NCI-H526 (cell line): ENCODE measurements around the gene KIF23.
A peak's percentile ranks its signal among the peaks of the same experiment; 100 is the strongest.

Source experiments
- DNase-seq, 2 experiments: peaks; one replicate each; lab custom pipeline; 2025; lab: John Stamatoyannopoulos, UW

KIF23 gene

DNA sequence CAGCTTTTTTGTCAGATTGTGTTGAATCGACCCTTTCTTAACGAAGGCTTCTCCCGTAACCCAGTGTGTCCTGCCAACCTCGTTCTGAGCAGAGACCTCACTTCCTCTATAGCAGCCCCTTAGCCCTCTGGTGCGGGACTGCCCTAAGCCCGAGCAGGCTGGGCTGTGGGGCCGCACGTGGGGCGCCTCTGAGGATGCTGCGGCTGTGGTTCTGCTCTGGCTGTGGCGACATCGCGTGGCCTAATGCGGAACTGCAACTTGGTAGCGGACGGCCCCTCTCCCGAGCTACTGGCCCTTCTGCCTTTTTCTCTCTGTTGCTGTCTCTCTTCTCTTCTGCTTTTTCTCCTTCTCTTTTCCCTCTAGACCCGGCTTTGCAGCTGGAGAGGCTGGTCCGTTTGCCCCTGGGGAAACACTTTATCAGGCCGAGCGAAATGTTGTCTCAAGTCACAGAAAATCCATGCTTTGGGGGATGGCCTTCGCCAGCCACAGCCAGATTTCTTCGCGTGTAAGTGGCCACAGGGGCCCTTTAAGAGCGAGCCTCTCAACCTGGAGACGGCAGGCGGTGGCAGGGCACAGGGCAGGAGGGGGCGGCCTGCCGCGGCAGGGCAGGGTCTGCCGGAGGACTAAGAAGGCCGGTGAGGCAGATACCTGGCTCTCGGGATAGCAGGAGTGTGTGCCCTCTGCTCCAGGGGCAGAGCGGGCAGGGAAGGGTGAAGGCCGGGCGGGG, 19.4 kb upstream of the KIF23 start:
- peak in 1 of 2 experiments; percentile 85 for DNase-seq

DNA sequence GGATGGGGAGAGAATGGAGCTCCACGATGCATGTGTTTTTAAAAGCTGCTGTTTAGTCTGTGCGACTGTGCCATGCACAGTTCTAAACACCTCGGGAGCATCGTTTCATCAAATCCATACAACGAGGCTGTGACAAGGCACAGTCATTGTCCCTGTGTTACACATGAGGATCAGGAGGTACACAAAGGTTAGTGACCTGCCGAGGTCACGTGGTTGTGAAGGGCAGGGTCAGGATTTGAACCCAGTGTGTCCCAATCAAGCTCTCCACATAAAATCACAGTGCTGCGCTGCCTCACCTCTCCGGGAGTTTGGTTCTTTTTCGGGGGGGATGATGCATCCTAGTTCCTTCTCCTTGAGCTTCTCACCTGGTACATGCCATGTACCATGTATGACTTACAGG, 18.7 kb upstream of the KIF23 start:
- DNase-seq: no peak

DNA sequence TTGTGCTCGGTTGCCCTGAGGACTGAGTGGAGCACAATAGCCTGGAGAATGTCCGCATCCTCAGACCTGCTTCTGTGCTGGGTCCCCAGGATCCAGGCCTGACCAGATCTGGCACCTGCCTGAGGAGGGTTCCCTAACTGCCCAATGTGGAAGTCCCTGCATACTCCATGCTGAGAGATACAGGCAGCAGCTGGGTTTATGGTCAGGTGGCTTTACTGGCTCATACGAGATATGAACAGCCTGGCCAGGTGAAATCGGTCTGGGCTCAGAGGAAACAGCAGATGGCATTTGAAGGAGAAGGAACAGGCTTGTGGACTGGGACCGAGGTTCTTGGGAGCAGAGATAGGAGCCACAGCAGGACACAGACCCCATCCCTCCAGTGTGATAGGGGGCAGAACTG, 18.2 kb upstream of the KIF23 start:
- DNase-seq: no peak

DNA sequence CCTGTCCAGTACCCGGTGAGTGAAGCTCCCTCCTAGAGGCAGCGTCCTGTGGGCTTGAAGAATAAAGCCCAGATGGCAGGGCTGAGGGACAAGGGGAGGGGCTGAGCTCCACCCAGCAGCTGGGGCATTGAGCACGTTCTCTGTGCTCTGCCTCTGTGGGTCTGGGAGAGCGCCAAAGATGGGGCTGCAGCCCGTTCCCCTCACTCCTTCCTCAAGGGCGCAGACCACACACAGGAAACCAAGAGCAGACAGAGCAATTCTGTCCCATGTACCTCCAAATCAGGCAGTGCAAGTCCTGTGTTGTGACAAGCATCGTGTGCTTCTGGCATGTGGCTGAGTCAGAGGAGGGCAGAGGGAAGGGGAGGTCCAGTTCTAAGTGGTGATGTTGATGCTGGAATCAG, 15.7 kb upstream of the KIF23 start:
- DNase-seq: no peak

DNA sequence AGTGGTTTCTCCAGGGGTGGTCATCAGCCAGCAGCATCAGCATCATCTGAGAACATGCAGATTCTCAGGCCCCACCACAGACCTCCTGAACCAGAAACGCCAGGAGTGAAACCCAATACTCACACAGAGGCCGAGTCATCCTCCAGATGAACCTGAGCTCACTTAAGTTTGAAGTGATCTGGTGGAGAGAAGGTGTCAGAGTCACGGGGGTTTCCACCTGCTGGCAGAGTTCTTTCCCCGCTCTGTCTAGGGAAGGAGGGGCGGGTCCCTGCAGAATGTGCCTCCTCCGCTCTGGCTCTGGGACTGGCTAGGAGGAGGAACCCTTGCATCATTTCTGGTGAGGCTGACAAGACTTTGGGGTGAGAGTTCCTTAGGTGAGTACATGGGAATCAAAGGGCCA, 13.3 kb upstream of the KIF23 start:
- no peak for DNase-seq

DNA sequence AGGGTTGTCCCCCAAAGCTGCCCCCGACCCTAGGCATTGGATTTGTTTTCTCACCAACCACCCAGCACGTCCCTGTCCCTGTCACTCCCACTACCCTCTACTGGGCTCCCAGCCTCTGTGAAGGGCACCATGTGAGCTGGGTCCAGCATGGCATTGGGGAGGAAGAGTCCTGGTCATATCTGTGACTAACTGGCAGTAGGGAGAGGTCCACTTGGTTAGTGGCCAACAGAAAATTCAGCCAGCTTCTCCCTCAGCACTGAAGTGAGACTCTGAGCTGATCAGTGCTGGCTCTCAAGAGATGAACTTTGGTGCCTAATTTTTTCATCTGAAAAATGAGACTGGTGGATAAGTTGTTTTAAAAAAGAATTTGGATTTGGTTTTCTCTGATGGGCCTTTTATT, 11.3 kb upstream of the KIF23 start:
- DNase-seq: no peak

DNA sequence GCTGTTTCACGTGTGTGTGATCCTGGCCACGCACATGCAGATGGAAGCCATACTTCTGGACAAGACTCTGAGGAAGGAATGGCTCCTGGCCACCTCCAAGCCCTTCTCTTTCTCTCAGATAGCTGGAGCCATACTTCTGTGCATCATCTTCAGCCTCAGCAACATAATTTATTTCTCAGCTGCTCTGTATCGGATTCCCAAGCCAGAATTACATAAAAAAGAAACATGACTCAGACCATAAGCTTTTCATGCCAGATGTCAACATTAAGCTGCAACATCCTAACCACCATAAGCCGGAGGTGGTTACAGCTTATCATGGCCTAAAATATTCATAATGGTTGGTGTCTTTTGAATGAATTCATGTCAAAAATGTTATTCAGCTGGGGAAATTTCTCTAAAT, 10.6 kb upstream of the KIF23 start:
- no peak for DNase-seq

DNA sequence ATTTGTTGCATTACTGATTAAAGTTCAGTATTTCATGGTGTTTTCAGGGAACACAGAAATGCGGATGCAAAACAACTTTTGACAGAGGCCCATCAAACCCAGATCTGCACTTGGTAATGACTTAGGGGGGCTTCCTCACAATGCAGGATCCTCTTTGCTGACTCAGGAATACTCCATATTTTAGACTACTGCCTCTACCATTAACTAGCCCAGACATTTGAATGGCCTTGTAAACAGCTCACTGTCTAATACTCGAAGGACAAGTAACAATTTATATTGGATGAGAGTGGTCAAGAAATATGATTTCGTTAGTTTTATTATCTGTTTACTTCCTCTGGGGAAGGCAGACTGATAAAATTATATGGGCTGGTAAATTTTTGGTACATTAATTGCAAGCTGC, 9.0 kb upstream of the KIF23 start:
- no peak for DNase-seq

DNA sequence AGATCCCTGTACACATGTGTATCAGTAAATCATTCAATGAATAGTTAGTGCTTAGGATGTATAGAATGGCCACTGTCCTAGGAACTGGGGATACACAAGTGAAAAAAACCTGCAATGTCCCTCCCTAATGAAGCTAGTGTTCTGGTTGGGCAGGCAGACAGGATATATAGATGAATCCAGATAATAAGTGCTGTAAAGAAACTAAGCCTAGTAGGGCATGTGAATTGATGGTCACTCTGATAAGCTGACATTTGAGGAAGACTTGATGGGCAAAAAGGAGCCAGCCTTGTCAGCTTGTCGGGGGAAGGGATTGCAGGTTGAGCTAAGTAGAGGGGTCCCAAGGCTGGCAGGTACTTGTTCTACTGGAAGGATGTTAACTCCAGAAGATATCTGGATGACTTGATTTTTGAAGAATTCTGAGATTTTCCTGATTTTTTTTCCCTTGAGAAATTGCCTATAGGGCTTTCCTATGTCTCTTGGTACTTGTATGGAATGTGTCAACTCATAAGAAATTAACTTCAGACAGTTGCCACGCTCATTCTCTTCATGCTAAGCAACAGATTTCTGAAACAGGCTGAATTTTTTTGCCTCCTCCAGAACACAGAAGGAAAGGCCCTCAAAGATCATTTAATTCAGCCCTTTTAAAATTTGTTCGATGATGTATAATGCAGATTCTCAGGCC, 6.3 kb upstream of the KIF23 start:
- DNase-seq: no peak

DNA sequence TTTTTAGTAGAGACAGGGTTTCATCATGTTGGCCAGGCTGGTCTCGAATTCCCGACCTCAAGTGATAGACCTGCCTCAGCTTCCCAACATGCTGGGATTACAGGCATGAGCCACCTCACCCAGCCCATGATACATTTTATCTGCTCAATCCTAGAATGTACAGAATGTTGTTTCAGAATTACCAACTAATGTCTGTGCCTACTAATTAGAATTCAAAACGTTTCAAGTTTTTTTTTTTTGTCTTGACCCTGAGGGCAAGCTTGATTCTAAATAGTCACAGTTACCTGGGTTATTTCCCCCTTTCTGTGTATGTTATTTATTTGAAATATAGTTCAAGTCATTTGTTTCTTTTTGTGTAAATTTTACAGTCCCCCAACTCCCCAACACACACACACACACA, 5.3 kb upstream of the KIF23 start:
- DNase-seq: no peak

DNA sequence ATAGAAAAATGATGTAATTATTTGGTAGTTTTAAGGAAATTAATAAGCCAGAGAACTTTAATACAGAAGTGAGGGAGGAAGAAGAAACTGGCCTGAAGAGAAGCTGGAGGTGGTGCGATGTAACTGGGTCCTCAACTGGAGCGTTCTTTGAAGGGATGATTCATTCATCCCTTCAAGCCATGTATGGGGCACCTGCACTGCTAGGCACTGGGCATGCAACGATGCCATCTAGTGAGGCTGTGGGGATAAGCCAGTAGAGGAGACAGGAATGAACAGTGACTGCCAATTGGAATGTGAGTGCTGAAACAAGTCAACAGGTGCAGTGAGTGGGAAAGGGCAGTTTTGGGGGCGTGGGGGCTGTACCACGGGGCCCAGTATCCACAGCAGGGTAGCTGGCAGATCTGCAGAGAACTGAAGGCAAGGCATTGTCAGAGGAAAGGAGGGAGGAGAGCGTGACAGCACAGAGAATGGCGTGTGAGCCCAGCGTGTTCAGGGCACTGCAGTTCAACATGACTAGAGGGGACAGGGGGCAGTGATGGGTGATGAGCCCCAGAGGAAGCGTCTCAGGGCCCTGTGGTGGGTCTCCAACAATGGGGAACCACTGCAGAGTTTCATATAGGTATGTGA, 3.8 kb upstream of the KIF23 start:
- peak; percentile 59 to 75 for DNase-seq

DNA sequence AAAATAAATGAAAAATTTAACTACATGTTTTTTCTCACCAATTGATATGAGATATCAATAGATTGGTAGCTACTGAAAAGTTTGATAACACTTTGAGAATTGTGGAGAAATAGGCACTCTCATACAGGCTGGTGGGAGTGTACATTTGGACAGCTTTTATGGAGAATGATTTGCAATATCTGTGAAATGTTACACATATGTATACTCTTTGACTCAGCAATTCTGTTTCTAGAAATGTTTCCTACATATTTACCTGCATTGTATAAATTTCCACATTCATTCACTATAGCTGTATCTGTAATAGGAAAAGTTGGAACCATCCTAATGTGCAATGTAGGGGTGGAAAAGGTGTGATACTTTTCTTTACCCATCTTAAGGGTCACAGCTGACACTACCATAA, 1.9 kb upstream of the KIF23 start:
- DNase-seq: no peak

DNA sequence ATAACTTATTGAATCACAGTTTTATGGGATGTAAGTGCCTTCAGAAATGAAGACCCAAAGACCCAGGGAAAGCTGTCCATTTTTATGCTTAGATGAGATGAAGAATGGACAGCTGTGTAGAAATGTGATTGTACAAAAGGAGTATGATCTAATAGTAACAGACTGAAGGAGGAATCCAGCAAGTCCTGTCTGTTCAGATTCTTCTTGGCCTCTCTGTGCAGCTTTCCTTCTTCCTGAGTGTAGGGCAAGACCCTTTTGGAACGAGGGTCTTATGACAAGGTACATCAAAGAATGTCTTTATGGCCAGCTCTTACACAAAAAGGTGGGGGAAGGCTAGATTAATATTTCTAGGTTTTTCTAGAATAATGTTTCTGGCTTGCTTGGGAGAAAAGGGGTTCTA, 1.4 kb upstream of the KIF23 start:
- DNase-seq: no peak

DNA sequence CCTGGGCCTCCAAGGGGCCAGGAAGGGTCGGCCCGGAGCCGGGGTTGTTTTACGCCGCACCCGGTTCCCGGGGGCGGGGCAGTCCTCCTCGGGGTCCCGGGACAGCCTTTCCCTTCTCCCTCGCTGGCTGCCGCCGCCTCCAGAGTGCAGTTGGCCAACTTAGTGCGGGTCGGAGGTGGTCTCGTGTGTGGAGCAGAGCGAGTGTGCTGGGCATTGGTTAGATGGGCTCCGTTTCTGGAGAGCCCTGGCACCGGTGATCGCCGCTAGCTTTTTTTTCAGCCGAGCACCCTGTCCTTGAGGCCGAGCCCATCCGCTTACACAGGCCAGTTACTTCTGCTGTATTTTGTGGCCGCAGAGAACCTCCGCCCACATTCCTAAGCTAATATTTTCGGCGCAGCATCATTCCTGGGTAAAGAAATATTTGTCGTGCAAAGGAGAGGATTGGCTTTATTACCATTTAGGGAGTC, 585 bp downstream of the KIF23 start:
- peak in 1 of 2 experiments; percentile 58 for DNase-seq

DNA sequence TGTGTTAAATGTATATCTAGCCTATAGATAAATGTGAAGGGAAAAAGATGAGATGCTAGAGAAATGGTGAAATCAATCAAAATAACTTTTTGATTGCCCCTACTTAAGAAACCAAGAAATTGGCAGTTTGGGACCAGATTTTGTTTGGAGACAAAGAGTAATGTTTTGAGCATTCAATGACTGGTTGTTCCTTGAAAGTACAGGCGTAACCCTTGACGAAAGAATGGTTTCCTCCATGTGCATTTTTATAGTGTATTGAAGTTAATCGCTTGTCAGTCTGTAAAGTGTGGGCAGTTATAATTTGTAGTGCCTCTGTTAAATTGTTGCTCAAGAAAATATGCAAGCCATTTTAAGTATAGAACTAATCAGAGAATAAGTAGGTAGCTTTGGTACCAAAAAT, 1.2 kb downstream of the KIF23 start:
- no peak for DNase-seq

DNA sequence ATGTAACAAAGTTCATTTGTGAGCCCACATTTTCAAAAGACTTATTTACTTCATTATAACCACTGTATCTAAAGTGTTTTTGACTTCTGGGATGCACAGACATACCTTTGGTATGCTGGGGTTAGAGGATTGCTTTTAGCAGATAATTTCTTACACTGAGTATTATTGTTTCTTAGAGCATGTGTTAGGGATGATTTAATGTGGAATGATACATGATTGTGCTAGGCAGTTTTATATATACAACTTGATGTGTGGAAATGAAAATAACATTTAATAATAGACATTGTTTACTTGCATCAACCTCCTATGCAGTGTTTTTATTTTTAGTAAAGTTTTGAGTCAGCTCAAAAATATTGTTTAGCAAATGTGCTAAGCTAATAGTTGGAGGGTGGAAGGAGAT, 3.4 kb downstream of the KIF23 start:
- no peak for DNase-seq

DNA sequence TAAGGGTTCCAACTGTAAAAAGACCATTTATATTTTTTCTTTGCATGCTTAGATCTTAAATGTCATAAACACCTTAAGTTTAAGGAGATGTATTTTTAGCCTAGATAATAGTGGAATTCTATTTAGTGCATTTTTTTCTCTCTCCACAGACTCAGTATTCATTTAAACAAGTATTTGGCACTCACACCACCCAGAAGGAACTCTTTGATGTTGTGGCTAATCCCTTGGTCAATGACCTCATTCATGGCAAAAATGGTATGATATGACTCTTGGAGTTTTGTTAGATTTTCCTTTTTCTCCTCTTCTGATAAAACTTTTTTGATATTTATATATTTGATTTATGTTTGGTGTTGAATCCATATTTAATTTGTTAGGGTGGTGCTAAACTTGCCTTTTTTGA, 7.3 kb downstream of the KIF23 start:
- DNase-seq: no peak

DNA sequence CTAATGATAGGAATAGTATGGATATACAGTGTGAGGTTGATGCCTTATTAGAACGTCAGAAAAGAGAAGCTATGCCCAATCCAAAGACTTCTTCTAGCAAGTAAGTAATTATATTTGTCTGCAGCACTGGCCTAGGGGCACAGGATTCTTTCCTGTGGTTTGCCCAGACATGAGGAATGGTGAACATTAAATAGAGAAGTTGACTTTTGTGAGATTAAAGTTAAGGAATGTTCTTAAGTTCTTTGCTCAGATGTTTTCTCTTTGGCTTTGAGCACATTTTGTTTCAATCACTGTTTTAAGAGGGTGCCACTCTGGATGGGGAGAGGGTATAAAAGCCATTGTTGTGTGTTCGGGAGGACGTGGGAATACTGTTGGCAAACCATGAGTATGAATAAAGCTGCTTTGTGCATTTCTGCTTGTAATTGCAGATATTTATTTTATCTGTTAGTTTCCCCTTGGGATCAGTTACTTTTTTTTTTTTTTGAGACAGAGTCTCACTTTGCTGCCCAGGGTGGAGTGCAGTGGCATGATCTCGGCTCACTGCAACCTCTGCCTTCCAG, 8.3 kb downstream of the KIF23 start:
- no peak for DNase-seq

DNA sequence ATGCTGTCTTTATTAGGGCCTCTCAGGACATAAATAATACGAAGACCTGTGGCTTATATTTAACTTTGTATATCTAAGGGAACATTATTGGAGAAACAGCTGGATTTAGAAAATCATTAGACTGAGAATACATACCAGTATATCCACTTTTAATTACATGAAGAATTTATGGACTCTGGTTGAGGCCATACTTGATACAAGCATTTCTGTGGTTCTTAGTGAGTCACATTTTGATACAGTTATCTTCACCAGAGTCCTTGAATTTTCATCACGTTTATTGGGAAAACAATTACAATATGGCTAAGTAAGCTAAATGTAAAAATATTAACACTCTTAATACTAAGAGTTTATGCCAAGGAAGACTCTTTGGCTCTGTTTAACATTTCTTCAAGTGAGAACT, 9.9 kb downstream of the KIF23 start:
- no peak for DNase-seq

DNA sequence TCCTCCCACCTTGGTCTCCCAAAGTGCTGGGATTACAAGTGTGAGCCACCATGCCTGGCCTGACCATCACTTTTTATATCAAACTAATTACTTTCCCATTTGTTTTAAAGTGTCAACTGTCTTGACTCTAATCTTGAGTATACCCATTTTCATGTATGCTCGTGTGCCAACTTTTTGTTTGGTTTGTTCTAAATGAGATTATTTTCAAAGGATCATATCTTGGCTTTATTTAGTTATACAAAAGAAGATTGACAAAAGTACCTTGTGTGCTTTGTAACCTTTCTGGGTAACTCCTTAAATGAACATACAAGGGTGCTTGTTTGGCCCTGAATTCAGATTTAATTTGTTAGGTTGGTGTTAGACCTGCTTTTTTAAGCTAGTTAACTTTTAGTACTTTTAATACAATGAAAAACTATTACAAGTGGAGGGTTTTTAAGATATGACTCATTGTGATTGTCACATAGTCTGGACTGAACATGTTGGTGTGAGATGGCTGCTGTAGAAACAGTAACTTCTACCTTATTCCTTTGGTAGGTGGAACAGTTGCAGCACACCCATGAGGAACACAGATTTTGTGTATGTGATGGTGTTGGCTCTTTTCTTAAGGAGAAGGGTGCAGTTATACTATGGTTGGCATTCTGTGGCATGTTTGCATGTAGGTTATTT, 10.7 kb downstream of the KIF23 start:
- no peak for DNase-seq

DNA sequence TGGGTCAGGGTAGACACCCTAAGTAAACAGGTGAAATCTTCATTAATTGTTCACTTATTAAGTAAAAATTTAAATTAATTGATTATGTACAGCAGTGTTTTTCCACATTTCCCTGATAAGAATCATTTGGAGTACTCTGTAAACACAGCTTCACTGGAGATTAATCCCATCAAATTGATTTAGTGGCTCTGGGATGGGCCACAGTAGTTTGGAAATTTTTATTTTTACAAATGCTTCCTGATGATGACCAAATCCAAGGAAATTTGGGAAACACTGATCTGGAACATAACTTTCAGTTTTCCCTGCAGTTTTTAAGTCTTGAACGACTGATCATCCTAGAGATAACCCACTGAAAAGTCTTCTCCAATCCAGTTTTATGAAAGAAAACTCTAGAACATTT, 19.7 kb downstream of the KIF23 start:
- DNase-seq: no peak

DNA sequence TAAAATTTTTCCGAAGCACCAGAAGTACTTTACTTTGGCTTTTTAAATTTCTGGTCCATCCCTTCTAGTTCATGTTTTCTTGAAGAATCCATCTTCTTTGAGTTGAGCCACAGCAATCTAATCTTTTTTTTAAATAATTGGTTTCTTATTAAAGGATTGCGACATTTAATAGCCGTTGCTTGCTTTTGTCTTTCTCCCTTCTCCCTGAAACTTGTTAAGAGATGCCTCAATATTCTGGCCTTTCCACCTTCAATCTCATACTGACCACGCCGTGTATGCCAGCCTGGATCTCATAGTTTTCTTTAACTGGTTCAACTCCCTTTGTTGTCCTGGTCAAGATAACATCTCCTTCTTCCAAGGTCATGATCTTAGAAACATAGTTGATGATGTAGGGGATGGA, 20.1 kb downstream of the KIF23 start:
- DNase-seq: no peak

DNA sequence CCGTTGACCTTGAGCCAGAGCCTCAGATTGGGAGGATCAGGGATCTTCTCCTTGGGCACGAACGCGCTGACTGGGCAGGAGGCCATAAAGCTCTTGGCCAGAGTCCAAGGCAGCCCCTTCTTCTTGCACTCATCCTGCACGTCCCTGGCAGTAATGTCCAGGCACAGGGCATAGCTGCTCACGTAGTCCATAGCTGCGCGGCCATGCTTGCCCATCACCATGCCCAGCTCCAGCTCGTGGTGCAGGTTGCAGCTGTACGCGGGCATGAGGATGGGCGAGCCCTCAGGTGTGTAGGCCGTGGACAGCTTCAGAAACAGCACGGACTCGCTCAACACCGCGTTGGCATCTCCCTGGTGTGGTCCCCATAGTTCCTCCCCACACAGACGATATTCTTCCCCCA, 20.5 kb downstream of the KIF23 start:
- DNase-seq: no peak
